GM12801 (cell line): ENCODE measurements around the gene DGKI.

Experiments used
- CTCF ChIP-seq: IDR thresholded peaks from one replicate; pipeline ENCODE4 v1.5.1; 2011; ENCODE audit warnings: control low read depth; ENCODE audit not compliant: insufficient read length; ENCODE audit errors: extremely low read depth

DGKI gene

DNA sequence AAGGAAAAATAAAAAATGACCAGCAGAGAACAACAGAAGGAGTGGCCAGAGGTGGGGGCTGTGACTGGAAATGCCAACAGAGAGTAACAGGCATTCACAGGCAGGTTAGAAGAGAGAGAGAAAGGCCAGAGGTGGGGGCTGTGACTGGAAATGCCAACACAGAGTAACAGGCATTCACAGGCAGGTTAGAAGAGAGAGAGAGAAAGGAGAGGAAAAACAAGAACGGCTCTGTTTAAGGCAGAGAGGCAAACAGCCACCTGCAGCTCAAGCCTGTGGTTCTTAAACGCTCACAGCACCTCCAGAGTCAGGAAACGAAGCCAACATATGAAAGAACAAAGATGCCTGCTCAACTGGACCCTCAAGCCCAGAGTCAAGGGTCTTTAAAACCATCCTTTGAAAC lies 39.5 kb upstream of the DGKI start:
- TF ChIP-seq CTCF = no peak

DNA sequence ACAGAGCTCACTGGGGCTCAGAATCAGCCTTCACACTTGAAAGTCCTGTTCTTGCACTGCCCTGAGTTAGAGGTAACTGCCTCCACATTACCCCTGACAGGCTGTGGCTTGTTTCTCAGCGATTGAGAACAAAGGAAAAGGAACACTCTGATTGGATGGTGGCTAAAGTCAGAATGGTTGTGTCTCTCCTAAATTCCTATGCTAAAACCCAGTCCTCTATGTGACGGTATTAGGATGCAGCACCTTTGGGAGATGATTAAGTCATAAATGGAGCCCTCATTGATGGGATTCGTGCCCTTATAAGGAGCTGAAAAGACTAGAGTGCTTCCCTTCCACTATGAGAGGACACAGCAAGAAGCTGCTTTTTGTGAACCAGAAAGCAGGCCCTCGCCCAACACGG lies 38.9 kb upstream of the DGKI start:
- no peak for TF ChIP-seq CTCF

- TF ChIP-seq CTCF = no peak
Observed at GRCh38 chr7:137882806-137883205, 36.0 kb upstream of the DGKI start.

DNA sequence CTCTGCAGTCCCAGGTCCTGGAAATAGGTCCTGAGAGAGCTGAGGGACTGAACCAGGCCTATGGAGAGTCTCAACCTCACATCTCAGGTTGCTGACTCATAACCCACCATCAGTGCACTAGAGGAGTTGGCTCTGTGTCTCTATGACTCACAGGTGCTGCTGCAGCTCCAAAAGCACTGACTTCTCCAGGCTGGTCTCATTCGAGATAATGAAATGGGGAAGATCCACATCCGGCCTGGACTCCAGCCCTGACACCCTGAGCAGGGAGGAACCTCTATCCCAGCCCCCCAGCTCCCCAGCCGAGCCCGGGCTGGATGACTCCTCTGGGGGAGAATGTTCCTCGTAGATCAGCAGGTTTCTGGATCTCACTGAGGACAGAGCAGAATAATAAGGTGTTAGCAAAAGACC lies 35.5 kb upstream of the DGKI start:
- no peak for TF ChIP-seq CTCF

DNA sequence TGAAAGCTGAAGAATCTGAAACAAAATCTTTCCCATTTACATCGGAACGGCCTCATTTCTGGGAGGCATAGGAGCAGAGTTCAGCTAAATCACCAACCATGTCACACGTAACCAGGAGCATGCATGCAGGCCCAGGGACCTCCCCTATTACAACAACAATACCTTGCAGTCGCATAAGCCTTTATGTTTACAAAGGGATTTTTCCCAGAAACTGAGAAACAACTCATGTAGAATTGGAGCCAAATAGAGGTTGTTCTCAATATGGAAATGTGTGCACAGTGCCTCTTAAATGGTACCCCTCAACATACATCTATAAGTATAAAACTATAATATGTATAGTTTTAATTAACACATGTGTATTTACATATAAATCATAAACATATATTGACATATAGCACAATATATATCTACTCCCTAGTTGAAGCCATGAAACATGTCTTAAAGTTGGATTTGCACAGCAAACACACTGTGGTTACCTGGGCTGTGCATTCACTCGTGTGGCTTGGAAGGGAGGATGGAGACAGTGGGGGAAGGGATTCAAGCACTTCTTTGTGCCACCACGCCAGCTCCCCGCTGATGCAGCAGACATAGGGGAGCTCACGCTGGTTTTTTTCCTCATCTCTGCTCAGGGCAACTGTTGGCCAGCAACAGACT lies 35.0 kb upstream of the DGKI start:
- no peak for TF ChIP-seq CTCF

- TF ChIP-seq CTCF = no peak
Observed at GRCh38 chr7:137880432-137880831, 33.7 kb upstream of the DGKI start.

GRCh38 chr7:137879357-137880158 lies 32.8 kb upstream of the DGKI start:
- no peak for TF ChIP-seq CTCF
